Inferior parietal cortex (tissue), 1 donor: ENCODE measurements around the gene NR2C2.
"Not testable (repeated sequence)": the region's sequence is repeated elsewhere in the genome, so short reads cannot be mapped to it uniquely, and the experiment has no call there.

Source experiments
- DNase-seq: peaks from one replicate; pipeline ENCODE4 v3.0.0-alpha.2; 2016; ENCODE audit errors: extremely low spot score

Gene NR2C2

GRCh38 chr3:14947100-14947885 lies at the start of gene NR2C2:
Gene NR2C2 (plus strand): TSS chr3:14947583. CDS start chr3:15003915, 56,332 bp downstream.
- DNase-seq: peak; percentile 72

- DNase-seq: no peak
These were observed 48.5 kb upstream of the NR2C2 start for GRCh38 chr3:14898929-14899328.

GRCh38 chr3:14899993-14900618 lies 47.3 kb upstream of the NR2C2 start:
- DNase-seq: no peak

- no peak for DNase-seq
These were observed 46.2 kb upstream of the NR2C2 start for GRCh38 chr3:14900881-14901873.

- no peak for DNase-seq
These were observed 44.7 kb upstream of the NR2C2 start for GRCh38 chr3:14902719-14903118.

- not testable (repeated sequence) for DNase-seq
These were observed 43.9 kb upstream of the NR2C2 start for GRCh38 chr3:14903501-14903900.

- no peak for DNase-seq
These were observed 42.2 kb upstream of the NR2C2 start for GRCh38 chr3:14905055-14905657.

- no peak for DNase-seq
These were observed 40.9 kb upstream of the NR2C2 start for GRCh38 chr3:14906355-14906971.

GRCh38 chr3:14907043-14907966 lies 40.1 kb upstream of the NR2C2 start:
- DNase-seq: no peak

- DNase-seq: no peak
These were observed 38.1 kb upstream of the NR2C2 start for GRCh38 chr3:14909250-14909649.

- DNase-seq: no peak
These were observed 35.7 kb upstream of the NR2C2 start for GRCh38 chr3:14911651-14912050.

- no peak for DNase-seq
These were observed 34.1 kb upstream of the NR2C2 start for GRCh38 chr3:14913071-14913925.

GRCh38 chr3:14913926-14914778 lies 33.2 kb upstream of the NR2C2 start:
- no peak for DNase-seq

- DNase-seq: no peak
These were observed 32.6 kb upstream of the NR2C2 start for GRCh38 chr3:14914779-14915117.

GRCh38 chr3:14915636-14916222 lies 31.7 kb upstream of the NR2C2 start:
- no peak for DNase-seq

GRCh38 chr3:14918356-14918860 lies 29.0 kb upstream of the NR2C2 start:
- no peak for DNase-seq

- no peak for DNase-seq
These were observed 26.8 kb upstream of the NR2C2 start for GRCh38 chr3:14920536-14920935.
